G401.6 (cell line): ENCODE results near the gene CREBRF.
"Not testable (repeated sequence)": the region's sequence is repeated elsewhere in the genome, so short reads cannot be mapped to it uniquely, and the experiment has no call there.

Experiments
- FAIRE-seq: peaks from 2 replicates; lab custom pipeline; 2012; peaks lifted over from hg19 to GRCh38; lab: Jason Lieb, UNC

The CREBRF gene

DNA sequence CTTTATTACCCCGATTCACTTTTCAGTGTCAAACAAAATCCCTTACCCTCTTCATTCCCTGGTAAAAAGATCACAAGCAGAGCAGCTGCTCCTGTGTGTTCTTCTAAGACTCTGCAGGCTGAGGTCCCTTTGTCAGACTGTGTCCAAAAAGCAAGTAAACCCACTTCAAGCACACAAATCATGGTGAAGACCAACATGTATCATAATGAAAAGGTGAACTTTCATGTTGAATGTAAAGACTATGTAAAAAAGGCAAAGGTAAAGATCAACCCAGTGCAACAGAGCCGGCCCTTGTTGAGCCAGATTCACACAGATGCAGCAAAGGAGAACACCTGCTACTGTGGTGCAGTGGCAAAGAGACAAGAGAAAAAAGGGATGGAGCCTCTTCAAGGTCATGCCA is 34.5 kb downstream of the CREBRF start:
- no peak for FAIRE-seq

GRCh38 chr5:173091981-173092380 is 35.8 kb downstream of the CREBRF start:
- no peak for FAIRE-seq

GRCh38 chr5:173093606-173094005 is 37.5 kb downstream of the CREBRF start:
- no peak for FAIRE-seq

DNA sequence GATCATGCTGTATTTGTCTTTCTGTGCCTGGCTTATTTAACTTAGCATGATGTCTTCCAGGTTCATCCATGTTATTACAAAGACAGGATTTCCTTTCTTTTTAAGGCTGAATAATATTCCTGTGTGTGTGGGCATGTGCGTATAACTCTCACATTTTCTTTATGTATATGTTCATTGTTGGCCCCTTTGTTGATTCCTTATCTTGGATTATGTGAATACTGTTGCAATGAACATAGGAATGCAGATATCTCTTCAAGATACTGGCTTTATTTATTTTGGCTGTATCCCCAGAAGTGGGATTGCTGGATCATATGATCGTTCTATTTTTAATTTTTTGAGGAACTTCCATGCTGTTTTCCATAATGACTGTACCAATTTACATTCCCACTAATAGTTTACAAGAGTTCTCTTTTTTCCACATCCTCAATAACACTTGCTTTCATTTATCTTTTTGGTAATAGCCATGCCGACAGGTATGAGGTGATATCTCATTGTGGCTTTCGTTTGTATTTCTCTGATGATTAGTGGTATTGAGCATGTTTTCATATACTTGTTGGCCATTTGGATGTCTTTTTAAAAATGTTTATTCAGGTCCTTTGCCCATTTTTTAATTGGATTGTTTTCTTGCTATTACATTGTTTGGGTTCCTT is 38.0 kb downstream of the CREBRF start:
- FAIRE-seq, result no peak

- FAIRE-seq, result no peak
Observed at GRCh38 chr5:173098787-173099186, 42.6 kb downstream of the CREBRF start.

DNA sequence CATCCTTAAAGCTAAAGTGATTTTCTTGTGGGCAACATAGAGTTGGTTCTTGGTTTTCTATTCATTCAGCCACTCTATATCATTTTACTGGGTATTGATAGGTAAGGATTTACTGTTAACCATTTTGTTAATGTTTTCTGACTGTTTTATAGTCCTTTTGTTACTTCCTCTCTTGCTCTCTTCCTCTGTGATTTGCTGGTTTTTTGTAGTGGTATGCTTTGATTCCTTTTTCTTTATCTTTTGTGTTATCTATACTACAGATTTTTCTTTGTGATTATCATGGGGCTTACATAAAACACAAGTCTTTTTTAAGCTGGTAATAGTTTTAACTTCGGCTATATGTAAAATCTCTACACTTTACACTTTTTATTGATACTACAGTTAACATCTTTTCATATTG is 43.3 kb downstream of the CREBRF start:
- no peak for FAIRE-seq

- FAIRE-seq, result no peak
Observed at GRCh38 chr5:173101245-173101644, 45.1 kb downstream of the CREBRF start.

DNA sequence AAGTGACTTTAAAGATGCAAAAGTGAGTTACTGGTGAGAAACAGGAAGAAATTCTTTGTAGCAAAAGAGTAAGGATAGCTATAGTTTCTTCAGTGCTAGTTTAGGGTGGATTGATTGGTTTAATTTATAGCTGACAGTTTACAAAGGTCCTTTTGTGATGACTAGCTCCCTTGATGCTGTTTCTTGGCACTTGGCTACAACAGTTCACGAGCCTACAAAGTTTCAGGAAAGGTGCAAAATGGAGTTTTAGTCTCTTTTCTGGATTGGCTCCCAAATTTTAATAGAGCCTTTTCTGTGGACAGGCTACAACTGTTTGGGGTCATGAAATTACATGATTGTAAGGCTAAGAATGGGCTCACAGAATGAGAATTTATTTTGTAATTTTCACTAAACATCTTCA is 47.3 kb downstream of the CREBRF start:
- FAIRE-seq, result no peak

GRCh38 chr5:173108914-173109313 is 52.8 kb downstream of the CREBRF start:
- FAIRE-seq, result no peak

GRCh38 chr5:173114536-173114935 is 58.4 kb downstream of the CREBRF start:
- no peak for FAIRE-seq

DNA sequence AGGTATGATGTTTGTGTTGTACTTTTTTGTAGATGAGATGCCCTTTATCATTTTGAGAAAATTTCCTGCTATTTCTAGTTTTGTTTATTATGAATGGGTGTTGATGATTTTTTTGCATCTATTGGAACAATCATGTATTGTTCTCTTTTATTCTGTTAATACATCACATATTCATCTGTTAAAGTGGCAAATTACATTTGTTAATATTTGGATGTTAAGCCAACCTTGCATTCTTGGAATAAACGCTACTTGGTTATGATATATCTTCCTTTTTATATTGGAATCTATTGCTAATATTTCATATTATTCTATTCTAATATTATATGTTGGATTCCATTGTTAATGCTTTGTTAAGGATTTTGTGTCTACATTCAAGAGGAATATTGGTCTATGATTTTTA is 63.6 kb downstream of the CREBRF start:
- peak; percentile 65 for FAIRE-seq

DNA sequence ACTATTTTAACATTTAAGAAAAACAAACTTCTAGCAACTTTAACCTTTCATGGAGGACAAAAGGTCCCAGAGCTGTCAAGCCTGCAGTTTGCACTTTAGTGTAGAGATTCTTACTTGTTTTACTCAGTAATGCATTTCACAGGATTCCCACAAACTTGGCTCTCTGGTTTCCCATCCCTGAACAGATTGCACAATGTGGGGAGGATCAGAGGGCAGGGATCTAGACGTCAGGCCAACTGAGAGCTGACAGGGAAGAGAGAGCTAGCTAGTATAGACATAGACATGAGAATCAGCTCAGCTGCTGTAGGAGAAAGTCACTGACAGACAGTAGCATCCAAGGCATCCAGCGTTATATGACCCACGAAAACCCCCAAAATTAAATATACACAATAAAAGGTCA is 67.3 kb downstream of the CREBRF start:
- no peak for FAIRE-seq

GRCh38 chr5:173132166-173132565 is 76.0 kb downstream of the CREBRF start:
- FAIRE-seq, result not testable (repeated sequence)

DNA sequence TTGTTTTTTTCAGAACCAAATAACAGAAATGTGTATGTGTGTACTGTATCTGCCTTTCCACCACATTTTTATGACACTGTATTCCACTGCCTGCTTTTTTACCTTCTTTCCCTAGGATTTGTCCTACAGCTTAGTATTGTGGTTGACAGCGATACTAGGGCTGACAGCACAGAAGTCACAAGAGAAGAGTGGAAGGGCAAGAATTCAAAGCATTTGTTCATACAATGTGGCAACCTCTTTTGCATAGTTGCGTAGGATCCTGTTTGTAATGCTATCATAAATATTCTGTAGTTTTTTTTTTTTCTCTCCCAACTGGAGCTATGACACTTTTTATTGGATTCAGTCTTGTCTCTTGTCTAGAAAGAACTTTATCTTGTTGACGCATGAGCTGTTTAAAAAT is 82.6 kb downstream of the CREBRF start:
- FAIRE-seq, result no peak

DNA sequence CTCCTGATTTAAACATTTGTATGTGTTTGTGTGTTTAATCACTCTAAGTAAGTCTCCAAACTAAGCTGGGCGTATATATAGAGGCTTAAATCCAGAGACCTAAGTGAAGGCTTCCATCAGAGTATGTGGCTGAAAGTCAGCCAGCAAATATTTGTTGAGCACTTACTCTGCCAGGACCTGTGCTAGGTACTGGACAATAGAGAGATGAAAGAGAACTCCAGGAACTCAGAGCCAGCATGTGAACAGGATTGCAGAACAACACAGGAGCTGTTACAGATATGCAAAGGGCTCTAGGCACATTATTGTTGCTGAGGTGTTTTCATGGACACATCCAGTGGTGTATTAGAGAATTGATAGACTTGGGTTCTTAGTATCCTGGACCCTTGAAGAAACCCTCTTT is 83.5 kb downstream of the CREBRF start:
- no peak for FAIRE-seq

- FAIRE-seq, result no peak
Observed at GRCh38 chr5:173140769-173141168, 84.6 kb downstream of the CREBRF start.

- no peak for FAIRE-seq
Observed at GRCh38 chr5:173143567-173143966, 87.4 kb downstream of the CREBRF start.

DNA sequence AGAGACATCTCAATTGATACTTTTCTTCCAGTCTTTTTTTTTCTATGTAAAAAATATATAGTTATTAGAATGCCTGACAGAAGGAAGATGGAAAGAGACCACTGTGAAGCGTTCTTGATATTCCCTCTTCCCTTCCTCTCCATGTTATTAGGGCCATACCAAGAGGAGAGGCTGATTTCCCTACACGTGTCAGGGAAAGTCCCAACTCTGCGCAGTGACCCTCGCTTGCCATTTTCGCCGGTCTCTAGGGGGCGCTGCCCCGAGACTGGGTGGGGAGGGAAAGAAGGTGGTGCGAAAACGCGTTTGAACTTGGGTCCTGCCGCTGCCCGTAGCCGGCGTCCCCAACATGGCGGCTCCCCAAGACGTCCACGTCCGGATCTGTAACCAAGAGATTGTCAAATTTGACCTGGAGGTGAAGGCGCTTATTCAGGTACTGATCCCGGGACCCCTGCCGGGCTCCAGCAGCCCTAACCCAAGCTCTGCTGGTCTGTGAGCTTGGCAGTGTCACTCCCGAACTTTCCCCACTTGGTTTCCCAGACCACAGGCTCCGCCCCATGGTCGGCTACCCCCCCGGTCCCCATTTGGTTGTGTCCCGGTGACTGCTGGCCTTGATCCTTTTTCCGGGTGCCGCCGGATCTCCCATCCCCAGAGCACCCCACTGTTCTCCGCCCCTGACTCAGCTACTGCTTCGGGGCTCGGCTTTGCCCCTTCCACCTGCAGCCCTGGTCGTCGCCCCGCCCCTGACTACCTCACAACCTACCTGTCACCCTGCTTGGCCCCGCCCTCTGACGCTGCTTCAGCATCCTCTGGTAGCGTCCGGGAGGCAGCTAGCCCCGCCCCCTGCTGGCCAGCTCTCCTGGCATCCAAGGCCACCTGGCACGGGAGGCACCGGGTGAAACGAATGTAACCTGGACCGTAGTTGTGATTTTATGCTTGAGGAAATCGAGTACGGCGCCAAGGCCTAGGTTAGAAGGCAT is 88.3 kb downstream of the CREBRF start, which contains the start of gene BNIP1:
TSS of gene BNIP1 (plus strand) at position 332 of the 977 bp plus-strand sequence. CDS start at position 347, 15 bp downstream.
- peak; percentile 94 for FAIRE-seq

GRCh38 chr5:173148354-173148753 is 92.2 kb downstream of the CREBRF start:
- no peak for FAIRE-seq

- FAIRE-seq, result no peak
Observed at GRCh38 chr5:173152547-173152946, 96.4 kb downstream of the CREBRF start.

- FAIRE-seq, result no peak
Observed at GRCh38 chr5:173153842-173154241, 97.7 kb downstream of the CREBRF start.

DNA sequence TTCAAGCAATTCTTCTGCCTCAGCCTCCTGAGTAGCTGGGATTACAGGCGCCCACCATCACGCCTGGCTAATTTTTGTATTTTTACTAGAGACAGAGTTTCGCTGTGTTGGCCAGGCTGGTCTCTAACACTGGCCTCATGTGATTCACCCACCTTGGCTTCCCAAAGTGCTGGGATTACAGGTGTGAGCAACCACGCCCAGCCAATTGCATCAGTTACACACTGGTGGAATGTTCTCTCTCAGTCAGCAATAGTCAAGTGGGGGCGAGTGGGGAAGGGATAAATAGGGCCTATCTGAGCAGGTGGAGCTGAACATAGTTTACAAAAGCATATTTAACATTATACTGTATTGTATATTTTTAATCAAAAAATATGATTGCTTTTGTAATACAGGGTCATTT is 98.5 kb downstream of the CREBRF start:
- FAIRE-seq, result not testable (repeated sequence)

DNA sequence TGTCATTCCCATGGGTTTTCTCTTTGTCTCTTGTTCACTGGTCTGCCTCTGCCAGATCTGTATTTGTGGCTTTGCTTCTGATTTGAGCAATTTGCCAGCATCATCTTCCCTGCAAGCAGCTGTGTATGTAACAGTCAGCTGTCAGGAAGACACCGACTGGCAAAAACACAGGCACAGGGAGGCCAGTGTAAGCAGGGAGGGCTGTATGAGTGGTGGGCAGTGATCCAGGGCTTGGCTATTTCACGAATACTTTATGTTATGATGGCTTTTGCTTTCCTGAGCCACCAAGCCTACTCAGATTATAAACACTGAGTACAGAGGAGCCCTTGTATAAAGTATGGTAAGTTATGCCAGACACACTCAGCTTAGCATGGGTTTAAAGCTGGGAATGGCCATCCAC is 99.8 kb downstream of the CREBRF start:
- FAIRE-seq, result no peak
